HG02798 (cell line): ENCODE data around the gene SWI5.

Experiments
- ATAC-seq: cut with Tn5 transposase; IDR thresholded peaks from one replicate; pipeline ENCODE4 v1.9.1; 2021; ENCODE audit warnings: mild to moderate bottlenecking; ENCODE audit not compliant: unreplicated experiment, poor library complexity

The SWI5 gene

GRCh38 chr9:128309551-128309950 lies 33.5 kb downstream of the SWI5 start:
- no peak for ATAC-seq

- ATAC-seq, result no peak
Measured at GRCh38 chr9:128310461-128310860, 34.4 kb downstream of the SWI5 start.

GRCh38 chr9:128314697-128315096 lies 38.6 kb downstream of the SWI5 start:
- no peak for ATAC-seq

DNA sequence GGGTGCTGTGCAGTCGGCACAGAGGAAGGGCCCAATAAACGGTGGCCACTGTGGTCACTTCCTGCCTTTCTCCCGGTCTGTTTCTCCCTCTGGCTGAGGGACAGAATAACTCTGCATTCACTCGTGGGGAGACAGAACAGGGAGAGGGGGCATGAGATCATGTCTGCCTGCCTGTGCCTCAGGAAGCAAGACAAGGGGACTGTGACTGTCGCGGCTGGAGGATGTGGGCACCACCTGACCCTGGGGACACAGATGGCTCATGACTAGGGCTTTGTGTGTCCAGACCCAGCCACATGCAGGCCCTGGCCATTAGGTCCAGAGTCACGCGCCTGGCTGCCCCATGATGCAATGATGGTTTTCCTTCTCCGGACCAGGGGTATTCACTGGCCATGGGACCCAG lies 40.3 kb downstream of the SWI5 start:
- no peak for ATAC-seq

DNA sequence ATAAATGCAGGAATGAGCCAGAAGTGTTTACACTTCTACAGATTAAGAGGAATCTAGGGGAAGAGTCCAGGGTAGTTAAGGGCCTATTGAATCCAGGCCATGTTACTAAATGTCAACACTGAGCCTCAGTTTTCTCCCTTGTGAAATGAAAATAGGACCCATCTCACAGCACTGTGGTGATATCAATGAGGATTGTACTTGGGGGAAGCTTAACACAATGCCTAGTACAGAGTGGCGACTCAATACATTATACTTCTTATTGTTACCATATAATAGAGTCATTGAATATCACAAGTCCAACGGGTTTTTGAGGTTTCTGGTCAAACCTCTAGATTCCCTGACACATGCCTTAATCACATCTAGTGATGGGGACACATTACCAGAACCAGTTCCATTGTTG lies 41.6 kb downstream of the SWI5 start:
- ATAC-seq, result no peak

DNA sequence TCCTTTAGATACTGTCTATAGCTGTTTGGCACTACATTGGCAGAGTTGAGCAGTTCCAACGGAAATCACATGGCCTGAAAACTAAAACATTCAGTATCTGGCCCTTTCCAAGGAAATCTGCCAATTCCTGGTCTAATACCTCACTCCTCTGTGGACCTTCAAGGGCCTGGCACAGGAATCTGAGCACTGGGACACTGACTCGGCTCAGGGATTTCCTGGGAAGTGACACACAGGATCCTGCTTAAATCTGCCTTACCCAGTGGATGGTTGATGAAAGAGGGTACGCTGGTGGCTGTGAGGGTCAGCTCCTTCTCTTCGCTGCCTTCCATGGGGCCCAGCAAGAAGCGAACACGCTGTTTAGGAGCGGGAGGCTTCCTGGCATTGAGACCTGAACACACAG lies 45.3 kb downstream of the SWI5 start:
- no peak for ATAC-seq

- peak; percentile 6 for ATAC-seq
Measured at GRCh38 chr9:128321879-128322403, 45.9 kb downstream of the SWI5 start.

DNA sequence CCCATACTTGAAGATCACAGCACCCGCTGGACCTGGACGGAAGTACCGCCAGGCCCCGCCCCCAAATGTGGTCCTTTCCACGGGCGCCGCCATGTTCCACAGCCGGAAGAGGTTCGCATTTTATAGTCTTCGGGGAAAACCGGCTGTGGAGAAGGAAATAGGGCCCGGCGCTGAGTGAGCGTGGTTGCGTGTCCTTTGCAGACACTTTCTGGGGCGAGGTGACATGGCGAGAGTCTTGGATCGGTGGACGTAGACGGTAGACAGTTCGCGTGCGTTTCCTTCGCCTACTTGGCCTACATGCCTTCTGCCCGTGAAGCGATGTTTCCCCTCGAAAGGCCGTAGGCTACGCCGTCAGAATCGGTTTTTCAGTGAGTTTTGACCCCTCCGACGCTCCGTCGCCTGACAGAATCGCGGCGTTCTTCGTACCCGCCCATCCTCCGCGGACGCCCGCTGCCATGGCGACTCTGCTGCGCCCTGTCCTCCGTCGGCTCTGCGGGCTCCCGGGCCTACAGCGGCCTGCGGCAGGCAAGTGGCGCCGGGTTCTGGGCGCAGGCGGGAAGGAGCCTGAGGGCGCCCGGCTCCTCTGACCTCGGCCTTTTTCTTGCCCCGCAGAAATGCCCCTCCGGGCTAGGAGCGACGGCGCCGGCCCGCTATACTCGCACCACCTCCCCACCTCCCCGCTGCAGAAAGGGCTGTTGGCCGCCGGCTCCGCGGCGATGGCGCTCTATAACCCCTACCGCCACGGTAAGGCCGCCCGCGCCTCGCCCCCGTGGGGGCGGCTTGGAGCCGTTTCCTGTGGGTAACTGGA lies 46.5 kb downstream of the SWI5 start, which contains the start of the genes COQ4 and TRUB2:
Gene COQ4, plus strand, starts transcription at position 436 of the 808 bp plus-strand sequence. Its CDS starts 20 bp downstream, at position 456.
Gene TRUB2, minus strand, starts transcription at position 44 of the 808 bp plus-strand sequence. Its CDS starts 39 bp downstream, at position 5.
- peak; percentile 83 for ATAC-seq

DNA sequence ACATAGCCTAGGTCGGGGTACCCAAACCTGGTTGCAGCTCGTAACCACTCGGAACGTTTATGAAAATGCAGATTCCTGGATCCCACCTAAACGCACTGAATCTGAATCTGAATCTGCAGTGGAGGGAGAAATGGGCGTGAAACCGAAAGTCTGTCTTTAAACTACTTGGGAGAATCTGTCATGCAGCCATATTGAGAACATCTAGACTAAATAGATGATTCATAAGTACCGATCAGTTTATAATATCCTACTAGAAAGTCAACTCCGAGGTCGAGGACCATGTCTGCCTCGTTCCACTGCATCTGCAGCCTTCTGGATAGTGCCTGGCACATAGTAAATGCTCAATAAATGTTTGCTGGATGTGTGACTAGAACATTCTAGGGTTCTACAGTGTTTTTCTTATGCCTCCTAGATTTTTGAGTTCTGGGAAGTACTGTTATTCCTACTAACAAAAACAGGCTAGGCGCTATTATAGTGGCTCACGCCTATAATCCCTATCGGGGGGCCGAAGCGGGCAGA lies 47.2 kb downstream of the SWI5 start:
- ATAC-seq, result no peak

DNA sequence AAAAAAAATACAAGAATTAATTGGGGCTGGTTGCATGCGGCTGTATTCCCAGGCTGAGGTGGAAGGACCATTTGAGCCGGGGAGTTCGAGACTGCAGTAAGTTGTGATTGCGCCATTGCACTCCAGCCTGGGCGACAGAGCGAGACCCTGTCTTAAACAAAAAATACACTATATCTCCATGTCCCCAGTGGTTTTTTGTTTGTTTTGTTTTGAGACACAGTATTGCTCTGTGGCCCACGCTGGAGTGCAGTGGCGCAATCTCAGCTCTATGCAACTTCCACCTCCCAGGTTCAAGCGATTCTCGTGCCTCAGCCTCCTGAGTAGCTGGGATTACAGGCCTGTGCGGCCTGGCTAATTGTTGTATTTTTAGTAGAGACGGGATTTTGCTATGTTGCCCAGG lies 47.7 kb downstream of the SWI5 start:
- ATAC-seq, result no peak

DNA sequence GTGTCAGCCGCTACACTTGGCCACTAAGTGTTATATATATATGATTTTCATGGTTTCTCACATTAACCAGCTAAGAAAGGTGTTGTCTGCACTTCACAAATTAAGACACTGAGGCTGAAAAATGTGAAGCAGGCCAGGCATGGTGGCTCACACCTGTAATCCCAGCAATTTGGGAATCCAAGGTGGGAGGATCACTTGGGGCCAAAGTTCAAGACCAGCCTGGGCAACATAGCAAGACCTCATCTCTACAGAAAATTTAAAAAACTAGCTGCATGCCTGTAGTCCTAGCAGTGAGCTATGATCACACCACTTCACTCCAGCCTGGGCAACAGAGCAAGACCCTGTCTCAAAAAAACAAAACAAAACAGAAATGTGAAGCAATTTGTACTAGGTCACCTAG lies 48.3 kb downstream of the SWI5 start:
- no peak for ATAC-seq

DNA sequence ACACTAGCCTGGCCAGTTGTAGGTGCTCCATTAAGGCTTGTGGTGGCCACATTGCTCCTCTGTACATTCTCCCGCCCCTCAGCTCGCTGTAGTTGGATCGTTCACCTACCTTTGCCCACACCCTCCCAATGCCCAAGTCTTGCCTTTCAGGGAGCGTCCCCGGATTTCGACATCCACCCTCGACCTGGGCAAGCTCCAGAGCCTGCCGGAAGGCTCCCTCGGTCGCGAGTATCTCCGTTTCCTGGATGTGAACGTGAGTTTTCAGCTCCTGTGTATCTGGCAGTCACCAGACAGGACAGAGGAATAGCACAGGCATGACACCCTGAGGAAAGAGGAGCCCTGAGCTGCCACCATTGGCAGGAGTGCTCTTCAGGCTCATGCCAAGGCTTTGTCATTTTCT lies 49.6 kb downstream of the SWI5 start:
- ATAC-seq, result no peak

GRCh38 chr9:128333451-128333869 lies 57.4 kb downstream of the SWI5 start:
- no peak for ATAC-seq

- no peak for ATAC-seq
Measured at GRCh38 chr9:128335161-128335560, 59.1 kb downstream of the SWI5 start.

- ATAC-seq, result no peak
Measured at GRCh38 chr9:128335914-128336313, 59.8 kb downstream of the SWI5 start.

GRCh38 chr9:128337936-128338335 lies 61.9 kb downstream of the SWI5 start:
- no peak for ATAC-seq
